Activated T-cell treated with anti-CD3 and anti-CD28 coated beads for 4 hours (primary cell): Measurements from ENCODE around the gene OR9A4.

ENCODE experiments used
- DNase-seq: peaks from one replicate; pipeline ENCODE4 v3.0.0-alpha.2; 2020

OR9A4 gene

GRCh38 chr7:141949451-141949850 lies 33.3 kb downstream of the OR9A4 start:
- DNase-seq, result no peak

GRCh38 chr7:141949911-141950310 lies 33.7 kb downstream of the OR9A4 start:
- no peak for DNase-seq

- no peak for DNase-seq
Observed at GRCh38 chr7:141950806-141951205, 34.6 kb downstream of the OR9A4 start.

- no peak for DNase-seq
Observed at GRCh38 chr7:141952461-141952860, 36.3 kb downstream of the OR9A4 start.

- no peak for DNase-seq
Observed at GRCh38 chr7:141954334-141954733, 38.1 kb downstream of the OR9A4 start.

- no peak for DNase-seq
Observed at GRCh38 chr7:141956084-141956483, 39.9 kb downstream of the OR9A4 start.

GRCh38 chr7:141960687-141961422 lies 44.7 kb downstream of the OR9A4 start:
- DNase-seq, result no peak
